ENCODE results near the gene SPA17. TPM values are rescaled to one million over a fixed set of nuclear protein-coding genes. Genes with fewer than 3 reads are reported as not detected.

SPA17 gene
- total RNA-seq, 1 donor from 2014 or later = 4.8 TPM

GRCh38 chr11:124737638-124738305 is 64.1 kb downstream of the SPA17 start:
- no peak for ATAC-seq
- H3K27ac ChIP-seq = no peak overlapping the region
- no peak for DNase-seq
- no peak overlapping the region for H3K4me3 ChIP-seq
- peaks cover 6% of the 10 kb centered on the region for H3K27me3 ChIP-seq
- peaks cover 12% of the 10 kb centered on the region for H3K4me1 ChIP-seq
- H3K36me3 ChIP-seq = no peaks in the 10 kb centered on the region
- H3K9me3 ChIP-seq = no peaks in the 10 kb centered on the region
- intact Hi-C loops (cut with DNase I) = no loop called here
- no peak for TF ChIP-seq CTCF (IDR thresholded peaks at IDR 0.05)

- no peak for DNase-seq
- peaks cover 6% of the 10 kb centered on the region for H3K27me3 ChIP-seq
- no peak for TF ChIP-seq CTCF (IDR thresholded peaks at IDR 0.05)
- no peaks in the 10 kb centered on the region for H3K36me3 ChIP-seq
- no peak overlapping the region for H3K4me3 ChIP-seq
- peaks cover 12% of the 10 kb centered on the region for H3K4me1 ChIP-seq
- intact Hi-C loops (cut with DNase I) = no loop called here
- no peak overlapping the region for H3K27ac ChIP-seq
- no peak for ATAC-seq
- no peaks in the 10 kb centered on the region for H3K9me3 ChIP-seq
These were observed 65.2 kb downstream of the SPA17 start for GRCh38 chr11:124738713-124739478.

- Histone ChIP-seq H3K27ac (peak within 1 kb of the TSS; percentile 36), H3K36me3 (no peaks in the 10 kb centered on the region), H3K27me3 (peaks cover 6% of the 10 kb centered on the region), H3K4me1 (peaks cover 12% of the 10 kb centered on the region), H3K9me3 (no peaks in the 10 kb centered on the region), H3K4me3 (peak within 1 kb of the TSS; percentile 64)
- intact Hi-C loops (cut with DNase I) = no loop called here
- DNase-seq = peak; percentile 96
- TF ChIP-seq CTCF (IDR thresholded peaks at IDR 0.05) = no peak
- peak; percentile 97 for ATAC-seq
These were observed 66.0 kb downstream of the SPA17 start, which contains the start of gene NRGN for GRCh38 chr11:124739479-124740276. Gene NRGN (plus strand): TSS chr11:124739942. CDS start chr11:124740085, 143 bp downstream.

GRCh38 chr11:124740277-124740882 is 66.7 kb downstream of the SPA17 start:
- no peaks in the 10 kb centered on the region for H3K9me3 ChIP-seq
- ATAC-seq (peak; percentile 69), DNase-seq (peak; percentile 85)
- H3K36me3 ChIP-seq = no peaks in the 10 kb centered on the region
- H3K27ac ChIP-seq = peak overlapping the region; percentile 36
- TF ChIP-seq CTCF (IDR thresholded peaks at IDR 0.05) = peak; percentile 68
- H3K27me3 ChIP-seq = peaks cover 6% of the 10 kb centered on the region
- intact Hi-C loops (cut with DNase I) = no loop called here
- peaks cover 12% of the 10 kb centered on the region for H3K4me1 ChIP-seq
- H3K4me3 ChIP-seq = peak overlapping the region; percentile 64

GRCh38 chr11:124742555-124742954 is 68.9 kb downstream of the SPA17 start:
- peaks cover 24% of the 10 kb centered on the region for H3K4me1 ChIP-seq
- H3K27ac ChIP-seq = no peak overlapping the region
- no peak for DNase-seq
- no peaks in the 10 kb centered on the region for H3K36me3 ChIP-seq
- peaks cover 6% of the 10 kb centered on the region for H3K27me3 ChIP-seq
- ATAC-seq = no peak
- H3K9me3 ChIP-seq = no peaks in the 10 kb centered on the region
- no peak overlapping the region for H3K4me3 ChIP-seq
- intact Hi-C loops (cut with DNase I) = no loop called here
- TF ChIP-seq CTCF (IDR thresholded peaks at IDR 0.05) = no peak

All from upper lobe of right lung (tissue), 1 donor.